ENCODE measurements around the gene DNAH7.

DNAH7 gene

GRCh38 chr2:195734395-195734794, 334.2 kb downstream of the DNAH7 start:
- Histone ChIP-seq H3K36me3 (ENCODE audit: insufficient read depth, low read length) (peaks cover 7% of the 10 kb centered on the region), H3K4me3 (ENCODE audit: low read depth in 1 of 2, low read length in 2 of 2) (no peak overlapping the region), H3K9ac (ENCODE audit: low read length) (no peak overlapping the region)

DNA sequence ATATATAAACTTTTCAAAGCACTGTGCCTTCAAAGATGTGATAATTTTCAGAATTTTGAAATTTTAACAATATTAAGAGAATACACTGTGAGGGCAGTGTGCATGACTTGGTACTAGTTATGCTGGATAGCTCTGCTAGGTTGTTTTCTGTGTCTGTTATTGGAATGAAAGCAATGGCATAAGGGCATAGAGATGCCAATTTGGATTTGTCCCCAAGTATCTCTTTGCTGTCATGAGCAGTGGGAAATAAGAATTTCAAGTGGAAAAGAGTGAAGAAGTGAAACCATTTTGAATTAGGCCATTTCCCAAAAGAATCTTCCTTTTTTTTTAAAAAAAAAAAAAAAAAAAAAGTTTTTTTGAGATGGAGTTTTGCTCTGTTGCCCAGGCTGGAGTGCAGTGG, 334.8 kb downstream of the DNAH7 start:
- Histone ChIP-seq H3K9ac (ENCODE audit: low read length) (no peak overlapping the region), H3K36me3 (ENCODE audit: insufficient read depth, low read length) (peaks cover 7% of the 10 kb centered on the region), H3K27ac (ENCODE audit: low read depth, low read length) (no peak overlapping the region), H3K4me1 (ENCODE audit: insufficient read depth, low read length) (no peaks in the 10 kb centered on the region), H3K4me3 (ENCODE audit: low read depth in 1 of 2, low read length in 2 of 2) (no peak overlapping the region), H3K27me3 (ENCODE audit: control insufficient read depth in 1 of 2, insufficient read depth in 2 of 2, low read length in 2 of 2) (no peaks in the 10 kb centered on the region), H3K9me3 (ENCODE audit: low read length) (no peaks in the 10 kb centered on the region)

More at GRCh38 chr2:195734395-195734794, 334.2 kb downstream of the DNAH7 start:
- H3K4me1 ChIP-seq (ENCODE audit: insufficient read depth, low read length) = no peaks in the 10 kb centered on the region
- no peaks in the 10 kb centered on the region for H3K9me3 ChIP-seq (ENCODE audit: low read length)
- no peak overlapping the region for H3K27ac ChIP-seq (ENCODE audit: low read depth, low read length)
- H3K27me3 ChIP-seq (ENCODE audit: control insufficient read depth in 1 of 2, insufficient read depth in 2 of 2, low read length in 2 of 2) = no peaks in the 10 kb centered on the region

GRCh38 chr2:195732574-195732973, 336.1 kb downstream of the DNAH7 start:
- H3K27ac ChIP-seq (ENCODE audit: low read depth, low read length) = no peak overlapping the region
- H3K9me3 ChIP-seq (ENCODE audit: low read length) = no peaks in the 10 kb centered on the region
- H3K27me3 ChIP-seq (ENCODE audit: control insufficient read depth in 1 of 2, insufficient read depth in 2 of 2, low read length in 2 of 2) = no peaks in the 10 kb centered on the region
- peaks cover 7% of the 10 kb centered on the region for H3K36me3 ChIP-seq (ENCODE audit: insufficient read depth, low read length)
- no peaks in the 10 kb centered on the region for H3K4me1 ChIP-seq (ENCODE audit: insufficient read depth, low read length)
- no peak overlapping the region for H3K9ac ChIP-seq (ENCODE audit: low read length)
- no peak overlapping the region for H3K4me3 ChIP-seq (ENCODE audit: low read depth in 1 of 2, low read length in 2 of 2)

GRCh38 chr2:195730912-195731311, 337.7 kb downstream of the DNAH7 start:
- Histone ChIP-seq H3K4me1 (ENCODE audit: insufficient read depth, low read length) (no peaks in the 10 kb centered on the region), H3K4me3 (ENCODE audit: low read depth in 1 of 2, low read length in 2 of 2) (no peak overlapping the region), H3K36me3 (ENCODE audit: insufficient read depth, low read length) (peaks cover 7% of the 10 kb centered on the region), H3K9me3 (ENCODE audit: low read length) (no peaks in the 10 kb centered on the region), H3K27me3 (ENCODE audit: control insufficient read depth in 1 of 2, insufficient read depth in 2 of 2, low read length in 2 of 2) (no peaks in the 10 kb centered on the region), H3K9ac (ENCODE audit: low read length) (no peak overlapping the region), H3K27ac (ENCODE audit: low read depth, low read length) (no peak overlapping the region)

DNA sequence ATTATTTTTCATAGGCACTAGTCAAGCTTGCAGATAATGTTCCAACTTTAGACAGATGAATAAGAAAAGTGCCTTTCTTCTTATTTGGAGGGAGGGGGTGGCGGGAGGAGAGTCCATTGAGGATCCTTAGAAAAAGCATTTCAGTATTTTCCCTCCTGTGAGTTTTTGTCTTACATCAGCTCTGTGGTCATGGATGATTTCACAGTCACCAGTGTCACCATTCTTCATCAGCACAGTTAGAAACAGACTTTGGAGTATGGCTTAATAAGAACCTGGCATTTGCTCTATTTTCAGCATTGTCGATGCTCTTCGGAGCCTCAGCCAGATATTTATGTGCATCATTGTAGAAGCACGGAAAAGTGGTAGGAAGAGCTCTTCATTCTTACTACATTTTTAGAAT, 341.5 kb downstream of the DNAH7 start:
- Histone ChIP-seq H3K27ac (ENCODE audit: low read depth, low read length) (no peak overlapping the region), H3K9me3 (ENCODE audit: low read length) (no peaks in the 10 kb centered on the region), H3K4me1 (ENCODE audit: insufficient read depth, low read length) (no peaks in the 10 kb centered on the region), H3K27me3 (ENCODE audit: control insufficient read depth in 1 of 2, insufficient read depth in 2 of 2, low read length in 2 of 2) (no peaks in the 10 kb centered on the region), H3K9ac (ENCODE audit: low read length) (no peak overlapping the region), H3K4me3 (ENCODE audit: low read depth in 1 of 2, low read length in 2 of 2) (no peak overlapping the region), H3K36me3 (ENCODE audit: insufficient read depth, low read length) (peaks cover 7% of the 10 kb centered on the region)

DNA sequence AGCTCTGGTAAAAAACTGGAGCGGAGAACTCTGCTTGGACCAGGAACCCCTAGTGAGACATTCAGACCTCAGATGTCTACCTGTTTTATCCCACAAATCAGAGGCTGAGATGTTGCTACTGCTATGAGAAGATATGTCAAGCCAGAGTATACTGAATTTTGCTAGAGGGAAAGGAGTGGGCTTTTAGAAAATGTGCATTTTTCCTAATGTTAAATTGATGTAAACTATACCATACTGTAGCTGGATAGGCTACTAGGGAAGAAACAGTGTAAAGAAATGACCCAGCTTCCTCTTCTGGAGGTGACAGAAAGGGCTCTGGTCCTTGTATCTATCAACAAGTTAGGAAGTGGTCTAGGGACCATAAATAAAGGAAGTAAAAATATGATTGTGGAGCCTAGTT, 346.6 kb downstream of the DNAH7 start:
- Histone ChIP-seq H3K9ac (ENCODE audit: low read length) (no peak overlapping the region), H3K36me3 (ENCODE audit: insufficient read depth, low read length) (no peaks in the 10 kb centered on the region), H3K4me1 (ENCODE audit: insufficient read depth, low read length) (no peaks in the 10 kb centered on the region), H3K9me3 (ENCODE audit: low read length) (no peaks in the 10 kb centered on the region), H3K27me3 (ENCODE audit: control insufficient read depth in 1 of 2, insufficient read depth in 2 of 2, low read length in 2 of 2) (no peaks in the 10 kb centered on the region), H3K27ac (ENCODE audit: low read depth, low read length) (no peak overlapping the region), H3K4me3 (ENCODE audit: low read depth in 1 of 2, low read length in 2 of 2) (no peak overlapping the region)

DNA sequence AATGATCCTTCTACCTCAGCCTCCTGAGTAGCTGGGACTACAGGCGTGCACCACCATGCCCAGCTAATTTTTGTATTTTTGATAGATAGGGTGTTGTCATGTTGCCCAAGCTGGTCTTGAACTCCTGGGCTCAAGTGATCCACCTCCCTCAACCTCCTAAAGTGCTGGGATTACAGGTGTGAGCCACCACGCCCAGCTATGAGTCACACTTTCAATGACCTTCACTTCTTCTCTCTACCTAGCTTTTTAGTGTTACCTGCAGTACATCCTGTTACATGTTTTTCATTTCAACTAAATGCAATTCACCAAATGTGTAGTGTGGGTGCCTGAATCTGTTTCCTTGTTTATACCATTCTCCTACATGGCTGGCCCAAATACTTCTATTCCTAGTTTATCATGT, 347.6 kb downstream of the DNAH7 start:
- no peaks in the 10 kb centered on the region for H3K27me3 ChIP-seq (ENCODE audit: control insufficient read depth in 1 of 2, insufficient read depth in 2 of 2, low read length in 2 of 2)
- H3K4me3 ChIP-seq (ENCODE audit: low read depth in 1 of 2, low read length in 2 of 2) = no peak overlapping the region
- no peaks in the 10 kb centered on the region for H3K4me1 ChIP-seq (ENCODE audit: insufficient read depth, low read length)
- H3K36me3 ChIP-seq (ENCODE audit: insufficient read depth, low read length) = peaks cover 2% of the 10 kb centered on the region
- H3K27ac ChIP-seq (ENCODE audit: low read depth, low read length) = no peak overlapping the region
- H3K9me3 ChIP-seq (ENCODE audit: low read length) = no peaks in the 10 kb centered on the region
- no peak overlapping the region for H3K9ac ChIP-seq (ENCODE audit: low read length)

GRCh38 chr2:195716466-195716865, 352.2 kb downstream of the DNAH7 start:
- Histone ChIP-seq H3K9ac (ENCODE audit: low read length) (no peak overlapping the region), H3K4me1 (ENCODE audit: insufficient read depth, low read length) (no peaks in the 10 kb centered on the region), H3K4me3 (ENCODE audit: low read depth in 1 of 2, low read length in 2 of 2) (no peak overlapping the region), H3K27me3 (ENCODE audit: control insufficient read depth in 1 of 2, insufficient read depth in 2 of 2, low read length in 2 of 2) (no peaks in the 10 kb centered on the region), H3K27ac (ENCODE audit: low read depth, low read length) (no peak overlapping the region), H3K36me3 (ENCODE audit: insufficient read depth, low read length) (peaks cover 12% of the 10 kb centered on the region), H3K9me3 (ENCODE audit: low read length) (no peaks in the 10 kb centered on the region)

- Histone ChIP-seq H3K27ac (ENCODE audit: low read depth, low read length) (no peak overlapping the region), H3K9ac (ENCODE audit: low read length) (no peak overlapping the region), H3K27me3 (ENCODE audit: control insufficient read depth in 1 of 2, insufficient read depth in 2 of 2, low read length in 2 of 2) (no peaks in the 10 kb centered on the region), H3K36me3 (ENCODE audit: insufficient read depth, low read length) (peaks cover 12% of the 10 kb centered on the region), H3K4me1 (ENCODE audit: insufficient read depth, low read length) (no peaks in the 10 kb centered on the region), H3K4me3 (ENCODE audit: low read depth in 1 of 2, low read length in 2 of 2) (no peak overlapping the region), H3K9me3 (ENCODE audit: low read length) (no peaks in the 10 kb centered on the region)
Observed at GRCh38 chr2:195711478-195711877, 357.2 kb downstream of the DNAH7 start.

DNA sequence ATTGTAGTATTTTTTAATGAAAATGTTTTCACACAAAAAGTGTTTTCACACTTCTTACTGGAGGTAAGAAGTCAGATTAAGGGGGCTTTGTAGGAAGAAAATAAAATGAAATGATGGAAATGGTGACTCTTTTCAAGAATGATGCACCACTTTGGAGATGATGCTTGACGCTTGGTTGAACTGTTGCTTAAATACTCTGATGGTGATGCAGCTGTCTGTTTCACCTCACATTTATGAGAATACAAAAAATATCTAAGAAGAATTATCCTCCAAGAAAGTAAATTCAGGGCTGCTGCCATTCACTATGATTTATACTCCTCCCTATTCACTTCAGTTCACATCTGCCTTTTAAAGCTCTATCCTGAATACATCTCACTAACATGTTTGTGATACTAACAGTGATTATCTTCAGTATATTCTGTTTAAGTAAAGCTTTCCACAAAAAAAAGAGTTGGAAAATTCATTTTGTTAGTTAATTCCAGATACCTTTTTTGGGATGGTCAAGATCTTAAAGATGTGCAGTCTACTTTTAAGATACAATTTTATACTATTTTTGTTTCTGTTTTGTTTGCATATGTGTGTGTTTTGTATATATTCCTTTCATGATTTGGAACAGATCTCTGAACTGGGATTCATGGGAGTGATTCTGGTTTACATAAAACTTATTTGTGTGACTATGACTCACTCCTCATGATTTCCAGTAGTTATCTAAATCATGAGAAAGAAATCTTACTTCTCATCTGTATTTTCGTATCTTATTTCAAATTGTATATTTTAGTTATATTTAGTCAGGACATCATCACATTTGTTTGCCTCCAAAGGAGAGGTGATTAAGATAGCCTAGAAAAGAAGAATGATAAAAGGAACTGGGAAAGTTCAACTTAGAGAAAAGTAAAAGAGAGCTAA, 358.5 kb downstream of the DNAH7 start:
- no peaks in the 10 kb centered on the region for H3K4me1 ChIP-seq (ENCODE audit: insufficient read depth, low read length)
- no peaks in the 10 kb centered on the region for H3K9me3 ChIP-seq (ENCODE audit: low read length)
- H3K9ac ChIP-seq (ENCODE audit: low read length) = no peak overlapping the region
- H3K27me3 ChIP-seq (ENCODE audit: control insufficient read depth in 1 of 2, insufficient read depth in 2 of 2, low read length in 2 of 2) = no peaks in the 10 kb centered on the region
- no peak overlapping the region for H3K27ac ChIP-seq (ENCODE audit: low read depth, low read length)
- peaks cover 4% of the 10 kb centered on the region for H3K36me3 ChIP-seq (ENCODE audit: insufficient read depth, low read length)
- H3K4me3 ChIP-seq (ENCODE audit: low read depth in 1 of 2, low read length in 2 of 2) = no peak overlapping the region

GRCh38 chr2:195706161-195706900, 362.3 kb downstream of the DNAH7 start:
- H3K9ac ChIP-seq (ENCODE audit: low read length) = no peak overlapping the region

More at GRCh38 chr2:195706161-195706900, 362.3 kb downstream of the DNAH7 start:
- Histone ChIP-seq H3K27me3 (ENCODE audit: control insufficient read depth in 1 of 2, insufficient read depth in 2 of 2, low read length in 2 of 2) (no peaks in the 10 kb centered on the region), H3K9me3 (ENCODE audit: low read length) (no peaks in the 10 kb centered on the region), H3K4me3 (ENCODE audit: low read depth in 1 of 2, low read length in 2 of 2) (no peak overlapping the region), H3K27ac (ENCODE audit: low read depth, low read length) (no peak overlapping the region), H3K4me1 (ENCODE audit: insufficient read depth, low read length) (no peaks in the 10 kb centered on the region), H3K36me3 (ENCODE audit: insufficient read depth, low read length) (no peaks in the 10 kb centered on the region)
